ENCODE measurements around the gene KLHL29.

GRCh38 chr2:23426263-23426905 lies 41.4 kb downstream of the KLHL29 start:
- no peak for TF ChIP-seq JUNB (IDR thresholded peaks at IDR 0.05)
- no peak for TF ChIP-seq SP1 (IDR thresholded peaks at IDR 0.05; ENCODE audit: low read depth, low read length)
- TF ChIP-seq, protein P1, sequence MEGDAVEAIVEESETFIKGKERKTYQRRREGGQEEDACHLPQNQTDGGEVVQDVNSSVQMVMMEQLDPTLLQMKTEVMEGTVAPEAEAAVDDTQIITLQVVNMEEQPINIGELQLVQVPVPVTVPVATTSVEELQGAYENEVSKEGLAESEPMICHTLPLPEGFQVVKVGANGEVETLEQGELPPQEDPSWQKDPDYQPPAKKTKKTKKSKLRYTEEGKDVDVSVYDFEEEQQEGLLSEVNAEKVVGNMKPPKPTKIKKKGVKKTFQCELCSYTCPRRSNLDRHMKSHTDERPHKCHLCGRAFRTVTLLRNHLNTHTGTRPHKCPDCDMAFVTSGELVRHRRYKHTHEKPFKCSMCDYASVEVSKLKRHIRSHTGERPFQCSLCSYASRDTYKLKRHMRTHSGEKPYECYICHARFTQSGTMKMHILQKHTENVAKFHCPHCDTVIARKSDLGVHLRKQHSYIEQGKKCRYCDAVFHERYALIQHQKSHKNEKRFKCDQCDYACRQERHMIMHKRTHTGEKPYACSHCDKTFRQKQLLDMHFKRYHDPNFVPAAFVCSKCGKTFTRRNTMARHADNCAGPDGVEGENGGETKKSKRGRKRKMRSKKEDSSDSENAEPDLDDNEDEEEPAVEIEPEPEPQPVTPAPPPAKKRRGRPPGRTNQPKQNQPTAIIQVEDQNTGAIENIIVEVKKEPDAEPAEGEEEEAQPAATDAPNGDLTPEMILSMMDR (IDR thresholded peaks at IDR 0.05 in 2 of 3, conservative IDR thresholded peaks at IDR 0.05 in 1 of 3; ENCODE audit: control insufficient read depth in 2 of 3, extremely low read depth in 1 of 3, insufficient read depth in 1 of 3, low read depth in 3 of 3, low read length in 3 of 3): no peak
